BLaER1 (cell line): ENCODE measurements around the gene HNRNPH3.

Source experiments
- H3K27ac ChIP-seq: shearing (Covaris generic); formaldehyde crosslinking; 2 replicates; pipeline ENCODE4 v1.8.1; 2022
- H3K27me3 ChIP-seq: shearing (Covaris generic); formaldehyde crosslinking; 2 replicates; pipeline ENCODE4 v1.8.1; 2022
- H3K36me3 ChIP-seq: shearing (Covaris generic); formaldehyde crosslinking; 2 replicates; pipeline ENCODE4 v1.8.1; 2022
- H3K4me1 ChIP-seq: shearing (Covaris generic); formaldehyde crosslinking; 2 replicates; pipeline ENCODE4 v1.8.1; 2022
- H3K4me2 ChIP-seq: shearing (Covaris generic); formaldehyde crosslinking; 2 replicates; pipeline ENCODE4 v1.8.1; 2022
- H3K4me3 ChIP-seq: shearing (Covaris generic); formaldehyde crosslinking; 2 replicates; pipeline ENCODE4 v1.8.1; 2022
- H3K9ac ChIP-seq: shearing (Covaris generic); formaldehyde crosslinking; 2 replicates; pipeline ENCODE4 v1.8.1; 2022
- H3K9me3 ChIP-seq: shearing (Covaris generic); formaldehyde crosslinking; 2 replicates; pipeline ENCODE4 v1.8.1; 2022
- H4K20me1 ChIP-seq: shearing (Covaris generic); formaldehyde crosslinking; 2 replicates; pipeline ENCODE4 v1.8.1; 2022
- Cebpa-rat ChIP-seq: shearing (Covaris generic); IDR thresholded peaks from 2 replicates; pipeline ENCODE4 v1.8.1; 2022

Gene HNRNPH3, protein sequence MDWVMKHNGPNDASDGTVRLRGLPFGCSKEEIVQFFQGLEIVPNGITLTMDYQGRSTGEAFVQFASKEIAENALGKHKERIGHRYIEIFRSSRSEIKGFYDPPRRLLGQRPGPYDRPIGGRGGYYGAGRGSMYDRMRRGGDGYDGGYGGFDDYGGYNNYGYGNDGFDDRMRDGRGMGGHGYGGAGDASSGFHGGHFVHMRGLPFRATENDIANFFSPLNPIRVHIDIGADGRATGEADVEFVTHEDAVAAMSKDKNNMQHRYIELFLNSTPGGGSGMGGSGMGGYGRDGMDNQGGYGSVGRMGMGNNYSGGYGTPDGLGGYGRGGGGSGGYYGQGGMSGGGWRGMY

DNA sequence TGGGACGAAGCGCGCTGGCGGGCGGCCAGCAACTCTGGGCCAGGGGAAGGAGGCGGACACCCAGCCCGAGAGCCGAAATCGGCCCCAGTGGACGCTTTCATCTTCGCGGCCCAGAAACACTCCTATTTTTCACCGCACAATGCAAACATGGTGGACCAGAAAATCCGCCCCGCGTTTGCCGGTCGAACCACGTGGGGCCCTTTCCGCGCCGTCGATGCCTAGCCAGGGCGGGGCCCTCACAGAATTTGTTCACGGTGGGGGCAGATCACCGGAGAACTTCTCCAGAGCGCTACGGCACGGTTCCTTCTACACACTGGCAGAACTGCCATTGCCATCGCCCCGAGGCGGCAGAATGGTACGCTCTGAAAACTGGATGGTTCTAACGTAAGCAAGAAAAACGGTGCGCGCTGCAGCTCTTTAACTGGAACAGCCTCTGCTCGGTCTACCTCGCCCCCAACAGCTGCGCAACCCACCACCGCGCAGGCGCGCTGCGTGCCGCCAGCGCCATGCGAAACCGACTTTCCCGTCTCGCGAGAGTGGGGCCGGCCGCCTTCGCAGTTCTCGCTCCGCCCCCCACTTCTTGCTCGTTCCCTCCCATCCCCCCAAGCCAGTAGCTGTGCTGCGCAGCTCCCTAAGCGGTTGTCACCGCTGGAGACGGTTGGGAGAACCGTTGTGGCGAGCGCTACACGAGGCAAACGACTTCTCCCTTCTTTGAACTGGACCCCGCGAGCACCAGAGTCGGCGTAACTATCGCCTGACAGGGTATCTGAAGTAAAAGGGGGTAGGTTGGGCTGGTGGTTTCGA lies at the start of gene HNRNPH3:
TSS of gene HNRNPH3 (plus strand) at position 610 of the 804 bp plus-strand sequence. CDS start 5,158 bp downstream, outside the sequence.
- TF ChIP-seq Cebpa-rat: no peak; the same call in 1 of the 2 replicates
- Histone ChIP-seq H3K9me3 (no peaks in the 10 kb centered on the region), H3K4me1 (peaks cover 54% of the 10 kb centered on the region), H3K4me2 (peak within 1 kb of the TSS; percentile 83), H3K9ac (peak within 1 kb of the TSS; percentile 100), H4K20me1 (peaks cover 41% of the 10 kb centered on the region), H3K4me3 (peak within 1 kb of the TSS; percentile 88), H3K36me3 (peaks cover 11% of the 10 kb centered on the region; the same call in 1 of the 2 replicates), H3K27ac (peak within 1 kb of the TSS; percentile 100), H3K27me3 (no peaks in the 10 kb centered on the region)

DNA sequence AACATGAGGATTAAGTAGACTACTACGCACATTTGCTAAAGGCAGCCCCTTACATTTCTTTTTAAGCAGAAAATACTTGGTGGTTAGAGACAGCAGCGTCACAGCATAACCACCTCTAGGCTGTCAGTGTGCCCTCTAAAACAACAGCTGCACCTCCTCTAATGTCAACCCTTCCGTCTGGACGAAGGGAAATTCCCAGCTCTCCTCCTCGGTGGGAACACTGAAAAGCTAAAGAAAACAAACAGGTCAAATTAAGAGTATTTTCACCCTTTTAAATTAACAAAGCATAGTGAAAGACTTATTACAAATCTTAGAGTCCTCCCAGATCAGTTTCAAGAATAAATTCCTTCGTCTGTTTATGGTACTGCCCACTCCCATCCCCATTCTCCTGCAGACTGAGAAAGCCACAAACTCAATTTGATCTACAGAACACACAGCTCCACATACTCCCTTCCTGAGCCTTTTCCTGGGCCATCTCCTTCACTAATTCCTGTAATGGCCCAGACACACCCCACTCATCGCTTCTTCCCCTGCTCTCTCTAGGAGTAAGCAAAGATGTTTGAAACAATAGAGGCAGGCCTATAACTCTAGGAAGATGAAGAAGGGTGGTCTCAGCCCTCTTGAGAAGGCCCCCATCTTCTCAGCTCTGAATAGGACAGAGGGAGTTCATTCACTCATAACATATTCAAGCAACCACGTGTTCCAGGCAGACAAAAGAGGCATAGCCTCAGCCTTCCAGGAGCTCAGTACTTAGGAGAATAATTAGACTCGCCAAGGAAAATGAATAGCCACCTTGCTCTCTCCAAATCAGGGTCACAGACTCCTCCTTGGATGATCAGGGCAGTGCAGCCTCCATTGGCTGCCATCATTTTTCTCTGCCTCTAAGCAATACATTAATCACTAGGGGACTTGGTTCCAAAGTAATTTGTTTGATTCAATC lies 47.5 kb upstream of the HNRNPH3 start:
- no peak for TF ChIP-seq Cebpa-rat
- peaks cover 15% of the 10 kb centered on the region for H3K9me3 ChIP-seq
- no peaks in the 10 kb centered on the region for H3K4me1 ChIP-seq
- no peaks in the 10 kb centered on the region for H3K27me3 ChIP-seq
- H3K27ac ChIP-seq: no peak overlapping the region
- no peak overlapping the region for H3K9ac ChIP-seq
- no peak overlapping the region for H3K4me2 ChIP-seq
- H3K36me3 ChIP-seq: 0 out of 2 replicates have a peak, but pooled peaks cover 6% of the 10 kb centered on the region
- no peaks in the 10 kb centered on the region for H4K20me1 ChIP-seq
- H3K4me3 ChIP-seq: no peak overlapping the region

DNA sequence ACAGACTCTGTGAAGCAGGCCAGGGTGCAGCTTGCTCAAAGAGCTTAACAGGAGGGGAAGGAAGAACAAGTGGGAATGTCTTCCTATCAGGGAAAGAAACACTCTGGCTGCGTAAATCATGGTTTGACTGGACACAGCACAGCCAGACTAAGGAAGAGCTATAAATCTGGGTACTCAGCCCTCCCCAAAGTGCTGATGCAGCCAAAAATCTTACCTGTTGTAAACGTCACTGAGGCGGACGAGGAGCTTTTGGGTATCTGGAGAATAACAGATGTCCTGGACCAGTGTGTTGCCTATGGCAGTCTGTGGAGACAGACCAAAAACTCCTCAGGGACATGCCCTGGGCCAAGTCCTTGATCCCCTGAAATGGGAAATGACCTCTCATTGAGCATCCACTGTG lies 43.1 kb upstream of the HNRNPH3 start:
- H3K9ac ChIP-seq: no peak overlapping the region
- H4K20me1 ChIP-seq: no peaks in the 10 kb centered on the region
- H3K36me3 ChIP-seq: 0 out of 2 replicates have a peak, but pooled peaks cover 8% of the 10 kb centered on the region
- H3K27ac ChIP-seq: no peak overlapping the region
- no peaks in the 10 kb centered on the region for H3K4me1 ChIP-seq
- TF ChIP-seq Cebpa-rat: no peak
- no peak overlapping the region for H3K4me2 ChIP-seq
- no peaks in the 10 kb centered on the region for H3K27me3 ChIP-seq
- H3K9me3 ChIP-seq: no peaks in the 10 kb centered on the region
- H3K4me3 ChIP-seq: no peak overlapping the region

DNA sequence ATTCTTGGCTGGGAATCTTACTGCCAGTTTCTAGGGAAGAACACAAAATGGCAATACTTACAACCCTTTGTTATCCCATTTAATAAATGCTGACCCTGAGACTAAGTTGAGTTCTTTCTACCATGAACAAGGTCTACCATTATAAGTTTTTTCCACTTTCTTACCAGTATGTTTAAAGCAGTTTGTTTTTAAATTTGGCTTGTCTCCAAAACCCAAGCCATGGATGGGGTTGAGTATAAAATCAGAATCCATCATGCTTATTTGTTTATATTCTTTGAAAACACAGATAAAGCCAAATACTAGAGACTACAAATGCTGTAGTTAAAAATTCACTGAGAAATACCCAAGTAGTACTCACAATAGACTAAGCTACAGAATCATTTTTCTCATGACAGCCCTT lies 41.1 kb upstream of the HNRNPH3 start:
- no peak overlapping the region for H3K9ac ChIP-seq
- 0 out of 2 replicates have a peak, but pooled peaks cover 5% of the 10 kb centered on the region for H3K36me3 ChIP-seq
- no peaks in the 10 kb centered on the region for H3K4me1 ChIP-seq
- no peak overlapping the region for H3K4me2 ChIP-seq
- no peaks in the 10 kb centered on the region for H3K9me3 ChIP-seq
- H4K20me1 ChIP-seq: no peaks in the 10 kb centered on the region
- no peaks in the 10 kb centered on the region for H3K27me3 ChIP-seq
- no peak for TF ChIP-seq Cebpa-rat
- H3K27ac ChIP-seq: no peak overlapping the region
- H3K4me3 ChIP-seq: no peak overlapping the region

DNA sequence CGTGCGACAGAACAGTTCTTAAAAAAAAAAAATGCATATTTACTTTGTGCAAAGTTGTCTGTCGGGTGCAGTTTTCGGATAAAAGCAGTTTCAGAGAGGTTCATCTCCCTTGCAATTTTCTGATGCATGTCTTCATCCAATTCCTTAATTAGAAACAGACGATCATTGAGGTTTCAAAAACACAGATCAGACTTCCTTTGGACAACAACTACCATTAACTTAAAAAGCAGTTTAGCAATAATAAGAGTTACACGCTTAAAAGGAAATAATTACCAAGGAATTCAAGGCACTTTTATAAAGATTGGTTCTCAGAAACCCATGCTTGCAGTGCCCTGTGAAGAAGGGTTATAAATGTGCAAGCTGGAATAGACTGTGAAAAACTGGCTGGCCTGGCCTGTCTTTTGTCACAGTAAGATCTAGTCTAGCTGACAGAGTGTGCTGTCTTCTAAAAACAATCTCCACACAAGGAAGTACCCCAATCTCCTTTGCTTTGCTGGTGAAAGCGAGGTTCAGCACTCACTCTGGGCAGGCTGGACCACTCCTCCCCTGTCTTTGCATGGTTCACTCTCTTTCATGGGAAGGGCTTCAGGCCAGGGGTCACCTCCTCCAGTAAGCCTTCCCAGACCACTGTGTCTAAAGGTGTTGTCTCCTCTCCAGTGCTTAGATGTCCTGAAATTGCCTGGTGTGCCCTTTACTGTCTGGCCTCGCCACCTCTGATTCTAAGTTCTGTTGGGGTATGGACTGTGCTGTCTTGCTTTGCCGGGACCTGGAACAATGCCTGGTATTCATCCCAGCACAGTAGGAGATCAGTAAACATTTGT lies 34.8 kb upstream of the HNRNPH3 start:
- TF ChIP-seq Cebpa-rat: no peak
- H3K9ac ChIP-seq: no peak overlapping the region
- no peaks in the 10 kb centered on the region for H3K27me3 ChIP-seq
- H3K36me3 ChIP-seq: no peaks in the 10 kb centered on the region
- H3K9me3 ChIP-seq: no peaks in the 10 kb centered on the region
- no peaks in the 10 kb centered on the region for H4K20me1 ChIP-seq
- no peak overlapping the region for H3K4me3 ChIP-seq
- H3K27ac ChIP-seq: no peak overlapping the region
- H3K4me2 ChIP-seq: no peak overlapping the region
- no peaks in the 10 kb centered on the region for H3K4me1 ChIP-seq

DNA sequence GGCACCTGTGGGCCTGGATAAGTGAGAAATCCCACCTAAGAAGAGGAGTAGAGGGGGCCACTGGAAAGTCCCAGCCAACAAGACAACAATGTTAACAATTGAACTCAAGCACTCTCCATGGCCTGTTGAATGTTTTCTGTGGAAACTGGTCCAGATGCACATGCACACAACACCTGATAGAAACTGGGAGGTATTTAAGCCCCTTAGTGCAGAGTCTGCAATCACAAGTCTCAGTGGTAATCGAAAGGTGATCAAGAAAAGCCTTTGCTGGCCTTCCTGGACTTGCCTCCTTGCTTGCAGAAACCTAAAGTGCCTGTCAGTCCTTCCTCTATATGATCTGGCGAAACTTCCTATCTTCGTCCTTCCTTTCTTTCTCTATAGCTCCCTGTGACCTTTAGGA lies 30.6 kb upstream of the HNRNPH3 start:
- Histone ChIP-seq H3K27ac (no peak overlapping the region), H3K9ac (no peak overlapping the region), H4K20me1 (no peaks in the 10 kb centered on the region), H3K4me2 (no peak overlapping the region), H3K4me3 (no peak overlapping the region), H3K4me1 (no peaks in the 10 kb centered on the region), H3K36me3 (no peaks in the 10 kb centered on the region), H3K27me3 (no peaks in the 10 kb centered on the region), H3K9me3 (no peaks in the 10 kb centered on the region)
- TF ChIP-seq Cebpa-rat: no peak

DNA sequence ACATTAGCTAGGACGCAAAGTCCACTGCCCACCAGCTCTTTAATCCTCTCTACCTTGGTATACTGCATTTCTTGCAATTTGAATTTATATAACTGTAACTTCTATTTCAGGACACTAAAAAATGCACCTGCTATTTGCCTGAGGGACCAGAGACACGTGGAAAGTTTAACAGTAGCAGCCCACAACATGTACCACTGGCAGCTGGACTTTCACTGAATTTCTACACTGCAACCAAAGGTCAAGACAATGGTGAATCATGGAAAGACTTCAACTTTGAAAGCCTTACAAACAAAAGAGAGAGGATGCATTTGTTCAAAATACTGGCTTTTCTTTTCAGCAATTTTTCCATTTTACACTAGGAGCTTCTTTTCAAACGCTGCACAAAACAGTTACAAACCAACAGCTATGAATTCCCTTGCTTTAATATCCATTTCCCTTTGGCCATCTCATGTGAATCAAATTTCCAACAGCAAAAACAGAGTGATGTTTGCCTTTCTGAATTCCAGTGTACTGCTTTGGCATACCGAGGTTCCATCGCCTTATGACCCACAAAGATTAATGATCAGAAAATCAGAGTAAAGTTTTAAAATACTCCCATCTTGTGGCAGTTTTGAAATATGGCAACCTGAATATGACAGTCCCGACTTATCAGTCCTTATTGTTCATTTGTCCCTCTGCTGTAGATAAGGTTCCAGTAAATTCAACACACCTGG lies 29.9 kb upstream of the HNRNPH3 start:
- no peak overlapping the region for H3K4me2 ChIP-seq
- no peaks in the 10 kb centered on the region for H3K36me3 ChIP-seq
- H4K20me1 ChIP-seq: no peaks in the 10 kb centered on the region
- no peak overlapping the region for H3K4me3 ChIP-seq
- H3K9ac ChIP-seq: no peak overlapping the region
- H3K27me3 ChIP-seq: no peaks in the 10 kb centered on the region
- no peaks in the 10 kb centered on the region for H3K9me3 ChIP-seq
- no peak overlapping the region for H3K27ac ChIP-seq
- no peaks in the 10 kb centered on the region for H3K4me1 ChIP-seq
- no peak for TF ChIP-seq Cebpa-rat

DNA sequence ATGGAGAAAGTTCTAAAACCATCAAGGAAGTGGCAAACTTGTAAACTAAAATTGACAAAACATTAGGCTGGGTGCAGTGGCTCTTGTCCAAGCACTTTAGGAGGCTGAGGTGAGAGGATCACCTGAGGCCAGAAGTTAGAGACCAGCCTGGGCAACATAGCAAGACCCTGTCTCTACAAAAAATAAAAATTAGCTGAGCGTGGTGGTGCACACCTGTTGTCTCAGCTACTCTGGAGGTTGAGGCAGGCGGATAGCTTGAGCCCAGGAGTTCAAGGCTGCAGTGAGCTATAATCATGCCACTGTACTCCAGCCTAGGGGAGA lies 29.4 kb upstream of the HNRNPH3 start:
- no peaks in the 10 kb centered on the region for H3K4me1 ChIP-seq
- no peak overlapping the region for H3K4me3 ChIP-seq
- H4K20me1 ChIP-seq: no peaks in the 10 kb centered on the region
- no peak overlapping the region for H3K4me2 ChIP-seq
- no peak overlapping the region for H3K27ac ChIP-seq
- no peaks in the 10 kb centered on the region for H3K9me3 ChIP-seq
- no peaks in the 10 kb centered on the region for H3K36me3 ChIP-seq
- TF ChIP-seq Cebpa-rat: no peak
- H3K27me3 ChIP-seq: no peaks in the 10 kb centered on the region
- H3K9ac ChIP-seq: no peak overlapping the region
